GM18526 (cell line): ENCODE data around the gene PPIL3.

Experiments
- POLR2A ChIP-seq: IDR thresholded peaks from 3 replicates; pipeline ENCODE4 v1.6.1; 2011; ENCODE audit not compliant: insufficient read length; ENCODE audit errors: extremely low read depth

The PPIL3 gene

GRCh38 chr2:200864176-200865034 lies 24.5 kb downstream of the PPIL3 start, which contains the start of gene CLK1:
Gene CLK1 (minus strand): TSS chr2:200864658. CDS start chr2:200861862, 2,796 bp downstream.
- peak; percentile 98 for TF ChIP-seq POLR2A

- TF ChIP-seq POLR2A: no peak
Measured at GRCh38 chr2:200863782-200864175, 25.1 kb downstream of the PPIL3 start.

GRCh38 chr2:200862532-200863000 lies 26.3 kb downstream of the PPIL3 start:
- no peak for TF ChIP-seq POLR2A

GRCh38 chr2:200861617-200862155 lies 27.2 kb downstream of the PPIL3 start:
- no peak for TF ChIP-seq POLR2A

DNA sequence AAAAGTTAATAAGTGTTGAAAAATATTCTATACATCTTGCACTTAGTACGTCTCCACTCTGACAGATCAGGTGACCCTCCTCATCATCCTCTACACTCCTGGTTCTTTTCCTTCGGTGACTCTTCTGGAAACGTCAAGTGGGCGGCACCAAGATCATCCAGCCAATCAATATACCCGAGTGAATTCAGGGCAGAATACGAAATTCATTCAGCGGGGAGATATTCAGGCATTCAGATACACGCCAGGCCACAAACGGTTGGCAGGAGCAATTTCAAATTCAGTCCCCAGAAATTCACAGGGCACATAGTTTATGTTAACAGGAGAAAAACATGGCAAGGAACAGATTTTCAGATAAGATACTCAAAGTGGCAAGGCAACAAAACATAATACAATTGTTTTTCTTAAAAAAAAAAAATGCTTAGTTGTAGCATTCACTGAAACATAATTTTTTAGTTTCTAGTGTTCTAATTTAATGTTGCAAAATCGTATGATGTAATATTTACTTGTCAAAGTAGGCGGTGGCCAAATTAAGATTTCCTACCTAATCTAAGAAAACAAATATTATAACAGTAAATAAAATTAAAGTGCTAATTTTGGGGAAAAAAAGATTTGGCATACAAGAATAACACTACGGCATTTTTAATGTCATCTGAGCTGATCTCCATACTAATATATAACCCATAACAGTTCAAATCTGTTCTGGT lies 28.6 kb downstream of the PPIL3 start:
- no peak for TF ChIP-seq POLR2A

DNA sequence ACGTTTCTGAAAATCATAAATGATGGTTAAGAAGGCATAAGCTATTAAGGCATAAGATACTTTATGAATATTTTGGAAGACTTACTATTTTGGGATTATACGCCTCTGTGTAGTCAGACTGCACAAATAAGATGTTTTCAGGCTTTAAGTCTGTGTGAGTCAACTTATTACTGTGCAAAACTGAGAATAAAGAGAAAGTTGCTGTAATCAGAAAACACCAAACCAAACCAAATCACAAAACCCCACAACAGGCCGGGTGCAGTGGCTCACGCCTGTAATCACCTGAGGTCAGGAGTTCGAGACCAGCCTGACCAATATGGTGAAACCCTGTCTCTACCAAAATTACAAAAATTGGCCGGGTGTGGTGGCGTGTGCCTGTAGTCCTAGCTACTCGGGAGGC lies 32.1 kb downstream of the PPIL3 start:
- no peak for TF ChIP-seq POLR2A

DNA sequence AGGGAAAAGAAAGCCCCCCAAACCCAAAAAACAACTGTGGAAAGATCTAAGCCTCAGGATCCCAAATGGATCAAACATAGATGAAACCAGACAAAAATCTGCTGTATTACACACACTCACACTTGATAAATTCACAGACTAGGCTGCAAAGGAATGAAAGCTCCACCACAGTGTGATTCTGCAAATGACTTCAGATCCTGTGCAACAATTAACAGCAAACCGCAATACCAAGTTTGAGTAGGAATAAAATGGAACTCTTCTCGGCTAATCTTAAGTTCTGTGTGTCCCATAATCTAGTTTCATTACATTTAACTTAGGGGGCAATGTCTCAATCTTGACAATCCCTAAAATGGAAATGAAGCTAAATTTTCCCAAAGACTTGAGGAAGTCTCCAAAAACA lies 36.3 kb downstream of the PPIL3 start:
- TF ChIP-seq POLR2A: no peak

GRCh38 chr2:200851398-200852248 lies 37.3 kb downstream of the PPIL3 start:
- no peak for TF ChIP-seq POLR2A

- no peak for TF ChIP-seq POLR2A
Measured at GRCh38 chr2:200850512-200851256, 38.2 kb downstream of the PPIL3 start.

GRCh38 chr2:200847939-200848338 lies 40.9 kb downstream of the PPIL3 start:
- TF ChIP-seq POLR2A: no peak

DNA sequence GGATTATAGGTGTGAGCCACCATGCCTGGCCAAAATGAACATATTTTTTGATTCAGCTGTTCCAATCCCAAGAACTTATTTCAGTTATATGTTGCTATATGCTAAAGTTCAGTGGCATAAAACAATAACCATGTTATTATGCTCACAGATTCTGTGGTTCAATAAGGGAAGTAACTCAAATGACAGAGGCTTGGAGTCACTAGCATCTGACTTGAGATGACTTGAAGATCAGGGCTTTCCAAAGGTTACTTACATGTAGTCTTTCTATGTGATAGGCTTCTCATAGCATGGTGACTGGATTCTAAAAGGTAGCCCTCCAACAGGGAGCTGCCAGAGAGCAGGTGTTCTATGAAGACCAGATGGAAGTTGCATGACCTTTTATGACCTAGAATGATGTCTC lies 41.6 kb downstream of the PPIL3 start:
- TF ChIP-seq POLR2A: no peak

DNA sequence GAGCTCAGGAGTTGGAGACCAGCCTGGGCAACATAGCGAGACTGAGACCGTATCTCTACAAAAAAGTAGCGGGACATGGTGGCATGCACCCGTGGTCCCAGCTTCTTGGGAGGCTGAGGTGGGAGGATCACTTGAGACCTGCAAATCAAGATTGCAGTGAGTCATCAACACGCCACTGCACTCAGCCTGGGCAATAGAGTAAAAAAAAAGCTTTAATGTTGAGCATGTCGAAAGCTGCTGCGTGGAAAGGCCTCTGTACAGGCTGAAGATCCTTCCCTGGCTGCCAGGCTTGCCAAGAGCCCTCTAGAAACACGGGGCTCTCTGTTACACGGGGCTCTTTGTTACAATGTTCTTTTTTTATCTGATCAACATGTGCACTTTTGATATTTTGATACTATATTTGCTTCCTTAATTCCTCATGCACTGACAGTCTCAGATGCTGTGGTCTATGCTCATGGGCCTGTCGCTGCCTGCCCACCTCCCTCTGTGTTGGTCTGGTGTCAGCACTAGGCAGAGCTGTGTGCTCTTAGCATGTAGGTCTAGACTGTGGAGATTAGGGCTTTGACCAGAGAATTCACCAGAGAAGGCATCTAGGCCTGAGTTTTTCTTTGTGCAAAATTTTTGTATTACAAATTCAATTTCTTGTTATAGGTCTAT lies 43.1 kb downstream of the PPIL3 start:
- TF ChIP-seq POLR2A: no peak

- TF ChIP-seq POLR2A: no peak
Measured at GRCh38 chr2:200845194-200845593, 43.7 kb downstream of the PPIL3 start.

DNA sequence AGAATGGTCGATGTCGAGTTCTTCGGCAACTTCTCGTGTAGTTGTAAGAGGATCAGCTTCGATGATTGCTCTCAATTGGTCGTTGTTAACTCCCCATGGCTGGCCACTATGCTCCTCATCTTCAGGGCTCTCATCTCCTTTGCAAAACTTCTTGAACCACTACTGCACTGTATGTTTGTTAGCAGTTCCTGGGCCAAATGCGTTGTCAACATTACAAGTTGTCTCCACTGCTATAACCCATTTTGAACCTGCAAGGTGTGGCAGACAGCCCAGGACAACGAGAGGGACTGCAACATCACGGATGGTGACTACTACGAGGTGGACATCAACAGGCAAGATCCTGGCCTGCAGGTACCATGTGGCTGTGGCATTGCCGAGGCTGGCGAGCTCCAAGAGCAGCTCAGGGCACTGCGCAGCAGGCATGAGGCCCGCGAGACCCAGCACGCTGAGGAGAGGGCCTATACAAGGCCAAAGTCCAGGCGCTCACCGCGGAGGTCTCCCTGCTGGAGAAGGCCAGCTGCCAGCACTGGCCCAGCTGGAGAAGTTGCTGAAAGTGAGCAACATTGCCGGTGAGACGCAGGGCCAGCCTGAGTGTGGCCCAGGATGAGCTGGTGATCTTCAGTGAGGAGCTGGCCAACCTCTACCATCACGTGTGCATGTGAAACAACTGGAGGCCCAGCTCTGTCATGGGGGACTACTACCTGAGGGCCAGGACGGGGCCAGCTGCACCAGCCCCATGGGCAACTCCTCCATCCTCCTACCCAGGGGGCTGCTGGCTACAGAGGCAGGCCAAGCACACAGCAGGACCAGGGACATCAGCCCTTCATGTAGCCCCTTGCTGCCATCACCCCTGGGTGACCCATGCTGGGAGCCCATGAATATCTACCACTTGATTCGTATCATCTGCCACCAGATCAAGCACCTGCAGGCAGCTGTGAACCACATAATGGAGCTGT lies 44.6 kb downstream of the PPIL3 start:
- no peak for TF ChIP-seq POLR2A
